ENCODE measurements around the gene SCMH1. TPM values are rescaled to one million over a fixed set of nuclear protein-coding genes. Genes with fewer than 3 reads are reported as not detected.
A peak's percentile ranks its signal among the peaks of the same experiment; 100 is the strongest.

SCMH1 gene
- total and polyA plus RNA-seq, 10 donors, result 8.6 to 40.5 (median 26.1) TPM

DNA sequence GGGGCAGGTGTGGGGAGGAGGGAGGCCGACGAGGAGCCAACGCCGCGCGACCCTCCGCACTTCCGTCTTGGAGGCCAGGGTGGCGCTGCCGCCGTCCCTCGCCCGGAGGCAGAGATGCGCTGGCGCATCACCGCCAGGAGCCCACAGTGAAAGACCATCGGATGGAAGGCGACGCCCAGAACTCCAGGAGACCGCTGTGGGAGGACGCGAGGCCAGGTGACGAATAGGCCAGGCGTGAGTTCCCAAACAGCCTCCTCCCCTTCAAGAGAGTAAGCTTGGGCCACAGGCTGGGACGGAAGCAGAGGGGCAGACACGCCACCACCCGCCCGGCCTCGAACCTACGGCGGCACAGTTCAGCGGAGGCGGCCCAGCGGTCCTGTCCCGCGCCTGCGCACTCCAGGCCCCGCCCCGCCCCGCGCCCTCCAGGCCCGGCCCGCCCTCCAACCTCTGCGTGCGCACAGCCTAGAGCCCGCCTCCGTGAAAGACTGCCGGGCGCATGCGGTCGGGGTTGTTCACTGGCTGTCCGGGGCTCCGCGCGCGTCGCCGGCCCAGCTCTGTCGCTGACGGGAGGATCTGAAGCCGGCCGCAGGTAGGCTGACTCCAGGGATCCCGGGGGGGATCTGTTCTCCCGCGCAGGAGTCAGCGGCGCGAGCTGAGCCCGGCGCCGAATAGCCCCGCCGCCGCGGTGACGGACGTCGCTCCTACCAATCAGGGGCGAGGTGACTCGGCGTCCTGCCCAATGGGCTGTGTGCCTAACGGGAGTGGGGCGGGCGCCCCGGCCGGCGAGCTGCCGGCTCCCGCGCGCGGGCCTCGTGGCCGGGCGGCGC lies 262.7 kb downstream of the SCMH1 start, which contains the start of gene CTPS1:
Gene CTPS1, plus strand, starts transcription at position 456 of the 827 bp plus-strand sequence. CDS start 3,595 bp downstream, outside the sequence.
- WGBS, 5 donors, result 0 to 1% (median 1%) methylated on average over 33 to 96 of the region's 96 CpGs
- H3K9me3 ChIP-seq, result no peaks in the 10 kb centered on the region
- H3K4me3 ChIP-seq, result peak within 1 kb of the TSS; percentile 44 to 97 (median 82)
- H3K4me1 ChIP-seq, result peaks cover 5 to 30% (median 21%) of the 10 kb centered on the region in 6 donors
- peaks cover 0 to 14% (median 7%) of the 10 kb centered on the region in 6 donors for H3K36me3 ChIP-seq
- peak in 1 of 3 donors; percentile 57 for TF ChIP-seq POLR2A (IDR thresholded peaks at IDR 0.05)
- TF ChIP-seq, protein P1, sequence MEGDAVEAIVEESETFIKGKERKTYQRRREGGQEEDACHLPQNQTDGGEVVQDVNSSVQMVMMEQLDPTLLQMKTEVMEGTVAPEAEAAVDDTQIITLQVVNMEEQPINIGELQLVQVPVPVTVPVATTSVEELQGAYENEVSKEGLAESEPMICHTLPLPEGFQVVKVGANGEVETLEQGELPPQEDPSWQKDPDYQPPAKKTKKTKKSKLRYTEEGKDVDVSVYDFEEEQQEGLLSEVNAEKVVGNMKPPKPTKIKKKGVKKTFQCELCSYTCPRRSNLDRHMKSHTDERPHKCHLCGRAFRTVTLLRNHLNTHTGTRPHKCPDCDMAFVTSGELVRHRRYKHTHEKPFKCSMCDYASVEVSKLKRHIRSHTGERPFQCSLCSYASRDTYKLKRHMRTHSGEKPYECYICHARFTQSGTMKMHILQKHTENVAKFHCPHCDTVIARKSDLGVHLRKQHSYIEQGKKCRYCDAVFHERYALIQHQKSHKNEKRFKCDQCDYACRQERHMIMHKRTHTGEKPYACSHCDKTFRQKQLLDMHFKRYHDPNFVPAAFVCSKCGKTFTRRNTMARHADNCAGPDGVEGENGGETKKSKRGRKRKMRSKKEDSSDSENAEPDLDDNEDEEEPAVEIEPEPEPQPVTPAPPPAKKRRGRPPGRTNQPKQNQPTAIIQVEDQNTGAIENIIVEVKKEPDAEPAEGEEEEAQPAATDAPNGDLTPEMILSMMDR (IDR thresholded peaks at IDR 0.05 in 8 of 11, conservative IDR thresholded peaks at IDR 0.05 in 3 of 11), result peak in 2 of 11 experiments; percentile 14 to 23
- peak; percentile 79 to 92 (median 89) for TF ChIP-seq POLR2AphosphoS5 (IDR thresholded peaks at IDR 0.05)
- intact Hi-C loops (cut with DNase I; ENCODE audit: low total_unique reads), result no loop called here
- H3K27me3 ChIP-seq (replicated peaks in 1 of 7), result no peaks in the 10 kb centered on the region
- peak within 1 kb of the TSS; percentile 76 to 98 (median 93) for H3K27ac ChIP-seq
- peak; percentile 98 for DNase-seq

DNA sequence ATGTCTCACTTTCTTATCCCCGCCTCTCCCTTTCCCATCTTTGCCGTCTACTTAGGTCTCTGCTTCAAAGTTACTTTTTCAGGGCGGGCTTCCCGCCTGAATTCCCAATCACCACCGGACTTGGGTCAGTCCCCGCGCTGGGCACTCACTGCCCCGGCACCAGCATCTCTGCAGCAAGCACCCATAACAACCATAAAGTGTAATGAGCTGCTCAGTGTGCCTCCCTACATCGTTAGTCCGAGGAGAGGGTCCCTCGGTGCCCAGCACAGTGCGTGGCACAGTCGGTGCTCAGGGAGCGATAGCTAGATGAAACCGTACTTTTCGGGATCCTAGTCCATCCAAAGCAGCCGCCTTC lies 263.2 kb downstream of the SCMH1 start:
- 38 to 53% (median 42%) methylated on average over 15 to 17 of the region's 17 CpGs for WGBS, 5 donors
- intact Hi-C loops (cut with DNase I; ENCODE audit: low total_unique reads), result no loop called here
- peaks cover 5 to 30% (median 21%) of the 10 kb centered on the region in 6 donors for H3K4me1 ChIP-seq
- TF ChIP-seq POLR2A (IDR thresholded peaks at IDR 0.05) (no peak), POLR2AphosphoS5 (IDR thresholded peaks at IDR 0.05) (no peak)
- TF ChIP-seq, protein P1 (IDR thresholded peaks at IDR 0.05 in 8 of 11, conservative IDR thresholded peaks at IDR 0.05 in 3 of 11), result no peak
- peak overlapping the region; percentile 76 to 98 (median 93) for H3K27ac ChIP-seq
- no peak for DNase-seq
- H3K9me3 ChIP-seq, result no peaks in the 10 kb centered on the region
- peak overlapping the region; percentile 44 to 97 (median 82) for H3K4me3 ChIP-seq
- H3K27me3 ChIP-seq (replicated peaks in 1 of 7), result no peaks in the 10 kb centered on the region
- peaks cover 0 to 8% (median 4%) of the 10 kb centered on the region in 6 donors for H3K36me3 ChIP-seq

DNA sequence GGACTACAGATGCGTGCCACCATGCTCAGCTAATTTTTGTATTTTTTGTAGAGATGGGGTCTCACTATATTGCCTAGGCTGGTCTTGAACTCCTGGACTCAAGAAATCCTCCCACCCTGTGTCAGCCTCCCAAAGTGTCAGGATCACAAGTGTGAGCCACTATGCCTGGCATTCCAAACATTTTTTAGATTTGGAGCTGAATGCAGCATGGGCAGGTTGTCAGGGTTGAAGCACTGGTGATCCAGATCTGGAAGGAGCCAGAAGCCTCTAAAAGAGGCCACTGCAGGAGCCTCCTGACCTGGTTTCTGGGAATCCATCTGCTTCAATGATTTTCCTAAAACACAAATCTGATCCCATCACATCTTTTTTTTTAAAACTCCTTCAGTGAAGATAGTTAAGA lies 264.4 kb downstream of the SCMH1 start:
- DNase-seq, result no peak
- Histone ChIP-seq H3K9me3 (no peaks in the 10 kb centered on the region), H3K4me1 (peaks cover 5 to 30% (median 20%) of the 10 kb centered on the region in 6 donors), H3K27me3 (replicated peaks in 1 of 7) (no peaks in the 10 kb centered on the region), H3K4me3 (no peak overlapping the region), H3K36me3 (no peaks in the 10 kb centered on the region), H3K27ac (peak overlapping the region in 5 of 8 donors; percentile 35 to 95 (median 45))
- intact Hi-C loops (cut with DNase I; ENCODE audit: low total_unique reads), result no loop called here
- WGBS, 5 donors, result 100% methylated on average over 1 of the region's 1 CpG
- TF ChIP-seq POLR2A (IDR thresholded peaks at IDR 0.05), result no peak
- TF ChIP-seq POLR2AphosphoS5 (IDR thresholded peaks at IDR 0.05), result no peak
- TF ChIP-seq, protein P1 (IDR thresholded peaks at IDR 0.05 in 8 of 11, conservative IDR thresholded peaks at IDR 0.05 in 3 of 11), result no peak

Other genes starting within 250 kb of the SCMH1 start
- 1 to 10 TPM in 3 of 7 donors, under 1 TPM in 4; 0.27 to 1.7 (median 0.85) TPM for gene SLFNL1, start 220.6 kb downstream of the SCMH1 start, total RNA-seq
- under 1 TPM; 0.21 to 0.38 (median 0.30) TPM for gene SLFNL1, start 220.6 kb downstream of the SCMH1 start, polyA plus RNA-seq
- gene FOXO6, start 119.1 kb upstream of the SCMH1 start, total RNA-seq, result 1 to 10 TPM in 2 of 7 donors, under 1 TPM in 4, not detected in 1; 0.26 to 1.6 (median 0.41) TPM
- gene FOXO6, start 119.1 kb upstream of the SCMH1 start, polyA plus RNA-seq, result under 1 TPM; 0.14 to 0.20 (median 0.19) TPM
- not detected for gene EDN2, start 242.4 kb upstream of the SCMH1 start, total RNA-seq
- gene EDN2, start 242.4 kb upstream of the SCMH1 start, polyA plus RNA-seq, result not detected

Data from spleen (tissue), 11 donors.